GM12878 (cell line): Measurements from ENCODE around the gene CD70.

Experiments used
- CHD2 ChIP-seq: IDR thresholded peaks from 2 replicates; pipeline ENCODE4 v1.6.1; 2011; ENCODE audit warnings: low read depth, low read length, improper control_type of control experiment, borderline replicate concordance
- EGR1 ChIP-seq, 2 experiments: IDR thresholded peaks; 1 replicate in 1 of 2; 2 replicates in 1 of 2; pipeline ENCODE4 v1.6.1; 2011 to 2012; ENCODE audit warnings: low read depth in 2 of 2, low read length in 2 of 2, borderline replicate concordance in 1 of 2, mild to moderate bottlenecking in 1 of 2, moderate library complexity in 1 of 2
- HDAC6 ChIP-seq: fragments of 200-600 bp; sonication (generic); IDR thresholded peaks from one replicate; pipeline ENCODE4 v1.8.0; 2017; ENCODE audit warnings: antibody characterized with exemption; ENCODE audit not compliant: unreplicated experiment
- POLR2A ChIP-seq: IDR thresholded peaks from 2 replicates; pipeline ENCODE4 v1.6.1; 2011; ENCODE audit warnings: low read depth, mild to moderate bottlenecking, low read length
- TCF7 ChIP-seq: IDR thresholded peaks from 2 replicates; pipeline ENCODE4 v1.6.1; 2014; ENCODE audit warnings: antibody characterized with exemption, borderline replicate concordance
- ZNF274 ChIP-seq: IDR thresholded peaks from one replicate; pipeline ENCODE4 v1.8.0; 2011; ENCODE audit not compliant: insufficient read length, insufficient read depth
- ZSCAN29 ChIP-seq: fragments of 450-650 bp; IDR thresholded peaks from 2 replicates; pipeline ENCODE4 v1.6.1; 2017; ENCODE audit warnings: mild to moderate bottlenecking, moderate library complexity
- TF ChIP-seq, protein P1 (sequence below), 3 experiments: IDR thresholded peaks in 2 of 3; conservative IDR thresholded peaks in 1 of 3; 2 replicates each; pipeline ENCODE4 v1.5.1; 2011; ENCODE audit warnings: low read depth in 3 of 3, low read length in 3 of 3, mild to moderate bottlenecking in 3 of 3, control low read depth in 2 of 3, moderate library complexity in 2 of 3, inconsistent platforms in 1 of 3, mixed read lengths in 1 of 3; ENCODE audit not compliant: control insufficient read depth in 2 of 3, insufficient read depth in 1 of 3; ENCODE audit errors: extremely low read depth in 1 of 3

DNA sequence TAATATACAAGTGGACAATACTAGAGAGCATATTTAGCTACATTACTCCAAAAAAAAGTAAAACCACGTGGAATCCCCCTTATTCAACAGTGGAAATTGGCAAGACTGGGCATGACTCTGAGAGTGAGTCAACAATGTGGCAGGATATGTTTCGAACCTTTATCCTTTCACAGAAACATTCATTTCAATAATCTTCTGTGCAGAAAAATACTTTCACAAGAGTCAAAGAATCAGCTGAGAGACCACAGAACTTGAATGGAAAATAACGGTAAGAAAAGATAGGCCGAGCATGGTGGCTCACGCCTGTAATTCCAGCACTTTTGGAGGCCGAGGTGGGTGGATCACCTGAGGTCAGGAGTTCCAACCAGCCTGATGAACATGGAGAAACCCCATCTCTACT is 25.1 kb upstream of the CD70 start:
- TF ChIP-seq, protein P1, sequence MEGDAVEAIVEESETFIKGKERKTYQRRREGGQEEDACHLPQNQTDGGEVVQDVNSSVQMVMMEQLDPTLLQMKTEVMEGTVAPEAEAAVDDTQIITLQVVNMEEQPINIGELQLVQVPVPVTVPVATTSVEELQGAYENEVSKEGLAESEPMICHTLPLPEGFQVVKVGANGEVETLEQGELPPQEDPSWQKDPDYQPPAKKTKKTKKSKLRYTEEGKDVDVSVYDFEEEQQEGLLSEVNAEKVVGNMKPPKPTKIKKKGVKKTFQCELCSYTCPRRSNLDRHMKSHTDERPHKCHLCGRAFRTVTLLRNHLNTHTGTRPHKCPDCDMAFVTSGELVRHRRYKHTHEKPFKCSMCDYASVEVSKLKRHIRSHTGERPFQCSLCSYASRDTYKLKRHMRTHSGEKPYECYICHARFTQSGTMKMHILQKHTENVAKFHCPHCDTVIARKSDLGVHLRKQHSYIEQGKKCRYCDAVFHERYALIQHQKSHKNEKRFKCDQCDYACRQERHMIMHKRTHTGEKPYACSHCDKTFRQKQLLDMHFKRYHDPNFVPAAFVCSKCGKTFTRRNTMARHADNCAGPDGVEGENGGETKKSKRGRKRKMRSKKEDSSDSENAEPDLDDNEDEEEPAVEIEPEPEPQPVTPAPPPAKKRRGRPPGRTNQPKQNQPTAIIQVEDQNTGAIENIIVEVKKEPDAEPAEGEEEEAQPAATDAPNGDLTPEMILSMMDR (IDR thresholded peaks at IDR 0.05 in 2 of 3, conservative IDR thresholded peaks at IDR 0.05 in 1 of 3; ENCODE audit: control insufficient read depth in 2 of 3, extremely low read depth in 1 of 3, insufficient read depth in 1 of 3, low read depth in 3 of 3, low read length in 3 of 3) = no peak
- TF ChIP-seq POLR2A (no peak), ZSCAN29 (no peak), ZNF274 (no peak), TCF7 (peak; percentile 49; the same call in 1 of the 2 replicates), CHD2 (no peak), EGR1 (IDR thresholded peaks at IDR 0.05; ENCODE audit: borderline replicate concordance in 1 of 2, low read depth in 2 of 2, low read length in 2 of 2) (no peak), HDAC6 (no peak)
